GM23338 (cell line): Measurements from ENCODE around the gene RBM38. TPM values are rescaled to one million over a fixed set of nuclear protein-coding genes. Genes with fewer than 3 reads are reported as not detected.

Experiments
- EZH2 ChIP-seq: fragments of 200-600 bp; sonication (generic); IDR thresholded peaks from one replicate; pipeline ENCODE4 v1.8.0; 2017; ENCODE audit warnings: antibody characterized with exemption, mild to moderate bottlenecking, low read depth; ENCODE audit not compliant: unreplicated experiment
- ZNF114 ChIP-seq: fragments of 250-450 bp; sonication (Bioruptor Pico); IDR thresholded peaks from 2 replicates; pipeline ENCODE4 v1.5.0; 2020; ENCODE audit warnings: mild to moderate bottlenecking, moderate library complexity
- ZNF331 ChIP-seq: fragments of 250-450 bp; sonication (Bioruptor Pico); IDR thresholded peaks from 2 replicates; pipeline ENCODE4 v1.5.0; 2020; ENCODE audit warnings: low read depth, mild to moderate bottlenecking, moderate library complexity
- polyA plus RNA-seq: library from polyadenylated mRNA; unstranded; fragments of >200 nt; fragmentation: Nextera tagmentation; extraction: Ambion mirVana; gene quantifications from 2 replicates; pipeline ENCODE4 v1.2.1, GENCODE V29; 2016
- total RNA-seq: library from RNA; depleted of rRNA; stranded (reverse); fragments of >200 nt; shearing (Covaris generic); gene quantifications from 2 replicates; pipeline ENCODE4 v1.2.3, GENCODE V29; 2014
- TF ChIP-seq, protein P1 (sequence below): fragments of 250-450 bp; sonication (Bioruptor Pico); IDR thresholded peaks from 2 replicates; pipeline ENCODE4 v1.5.0; 2020; ENCODE audit warnings: mild to moderate bottlenecking, moderate library complexity
- TF ChIP-seq, protein P2 (sequence below): IDR thresholded peaks from one replicate; pipeline ENCODE4 v1.6.1; 2018; ENCODE audit warnings: antibody characterized with exemption; ENCODE audit not compliant: unreplicated experiment
- TF ChIP-seq, protein P3 (sequence below): IDR thresholded peaks from 2 replicates; pipeline ENCODE4 v1.6.1; 2016; ENCODE audit warnings: antibody characterized with exemption

RBM38 gene
- total and polyA plus RNA-seq, 2 experiments from 2014 or later, result 22.9 to 80.5 TPM

DNA sequence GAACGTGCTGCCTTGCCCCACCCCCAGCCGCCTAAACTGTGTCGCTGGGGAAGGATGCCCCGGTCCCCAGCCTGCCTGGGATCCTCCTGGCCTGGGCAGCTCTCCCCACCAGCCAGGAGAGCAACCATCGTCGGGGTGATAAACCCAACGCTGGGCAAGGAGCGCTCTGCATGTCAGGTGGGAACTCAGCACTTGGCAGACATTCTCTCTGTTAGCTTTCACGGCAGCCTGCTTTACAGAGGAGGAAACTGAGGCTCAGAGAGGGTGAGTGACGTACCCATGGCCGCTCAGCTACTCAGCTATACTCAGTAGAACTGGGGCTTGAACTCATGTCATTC lies 37.9 kb downstream of the RBM38 start (continued):
- TF ChIP-seq, protein P1, sequence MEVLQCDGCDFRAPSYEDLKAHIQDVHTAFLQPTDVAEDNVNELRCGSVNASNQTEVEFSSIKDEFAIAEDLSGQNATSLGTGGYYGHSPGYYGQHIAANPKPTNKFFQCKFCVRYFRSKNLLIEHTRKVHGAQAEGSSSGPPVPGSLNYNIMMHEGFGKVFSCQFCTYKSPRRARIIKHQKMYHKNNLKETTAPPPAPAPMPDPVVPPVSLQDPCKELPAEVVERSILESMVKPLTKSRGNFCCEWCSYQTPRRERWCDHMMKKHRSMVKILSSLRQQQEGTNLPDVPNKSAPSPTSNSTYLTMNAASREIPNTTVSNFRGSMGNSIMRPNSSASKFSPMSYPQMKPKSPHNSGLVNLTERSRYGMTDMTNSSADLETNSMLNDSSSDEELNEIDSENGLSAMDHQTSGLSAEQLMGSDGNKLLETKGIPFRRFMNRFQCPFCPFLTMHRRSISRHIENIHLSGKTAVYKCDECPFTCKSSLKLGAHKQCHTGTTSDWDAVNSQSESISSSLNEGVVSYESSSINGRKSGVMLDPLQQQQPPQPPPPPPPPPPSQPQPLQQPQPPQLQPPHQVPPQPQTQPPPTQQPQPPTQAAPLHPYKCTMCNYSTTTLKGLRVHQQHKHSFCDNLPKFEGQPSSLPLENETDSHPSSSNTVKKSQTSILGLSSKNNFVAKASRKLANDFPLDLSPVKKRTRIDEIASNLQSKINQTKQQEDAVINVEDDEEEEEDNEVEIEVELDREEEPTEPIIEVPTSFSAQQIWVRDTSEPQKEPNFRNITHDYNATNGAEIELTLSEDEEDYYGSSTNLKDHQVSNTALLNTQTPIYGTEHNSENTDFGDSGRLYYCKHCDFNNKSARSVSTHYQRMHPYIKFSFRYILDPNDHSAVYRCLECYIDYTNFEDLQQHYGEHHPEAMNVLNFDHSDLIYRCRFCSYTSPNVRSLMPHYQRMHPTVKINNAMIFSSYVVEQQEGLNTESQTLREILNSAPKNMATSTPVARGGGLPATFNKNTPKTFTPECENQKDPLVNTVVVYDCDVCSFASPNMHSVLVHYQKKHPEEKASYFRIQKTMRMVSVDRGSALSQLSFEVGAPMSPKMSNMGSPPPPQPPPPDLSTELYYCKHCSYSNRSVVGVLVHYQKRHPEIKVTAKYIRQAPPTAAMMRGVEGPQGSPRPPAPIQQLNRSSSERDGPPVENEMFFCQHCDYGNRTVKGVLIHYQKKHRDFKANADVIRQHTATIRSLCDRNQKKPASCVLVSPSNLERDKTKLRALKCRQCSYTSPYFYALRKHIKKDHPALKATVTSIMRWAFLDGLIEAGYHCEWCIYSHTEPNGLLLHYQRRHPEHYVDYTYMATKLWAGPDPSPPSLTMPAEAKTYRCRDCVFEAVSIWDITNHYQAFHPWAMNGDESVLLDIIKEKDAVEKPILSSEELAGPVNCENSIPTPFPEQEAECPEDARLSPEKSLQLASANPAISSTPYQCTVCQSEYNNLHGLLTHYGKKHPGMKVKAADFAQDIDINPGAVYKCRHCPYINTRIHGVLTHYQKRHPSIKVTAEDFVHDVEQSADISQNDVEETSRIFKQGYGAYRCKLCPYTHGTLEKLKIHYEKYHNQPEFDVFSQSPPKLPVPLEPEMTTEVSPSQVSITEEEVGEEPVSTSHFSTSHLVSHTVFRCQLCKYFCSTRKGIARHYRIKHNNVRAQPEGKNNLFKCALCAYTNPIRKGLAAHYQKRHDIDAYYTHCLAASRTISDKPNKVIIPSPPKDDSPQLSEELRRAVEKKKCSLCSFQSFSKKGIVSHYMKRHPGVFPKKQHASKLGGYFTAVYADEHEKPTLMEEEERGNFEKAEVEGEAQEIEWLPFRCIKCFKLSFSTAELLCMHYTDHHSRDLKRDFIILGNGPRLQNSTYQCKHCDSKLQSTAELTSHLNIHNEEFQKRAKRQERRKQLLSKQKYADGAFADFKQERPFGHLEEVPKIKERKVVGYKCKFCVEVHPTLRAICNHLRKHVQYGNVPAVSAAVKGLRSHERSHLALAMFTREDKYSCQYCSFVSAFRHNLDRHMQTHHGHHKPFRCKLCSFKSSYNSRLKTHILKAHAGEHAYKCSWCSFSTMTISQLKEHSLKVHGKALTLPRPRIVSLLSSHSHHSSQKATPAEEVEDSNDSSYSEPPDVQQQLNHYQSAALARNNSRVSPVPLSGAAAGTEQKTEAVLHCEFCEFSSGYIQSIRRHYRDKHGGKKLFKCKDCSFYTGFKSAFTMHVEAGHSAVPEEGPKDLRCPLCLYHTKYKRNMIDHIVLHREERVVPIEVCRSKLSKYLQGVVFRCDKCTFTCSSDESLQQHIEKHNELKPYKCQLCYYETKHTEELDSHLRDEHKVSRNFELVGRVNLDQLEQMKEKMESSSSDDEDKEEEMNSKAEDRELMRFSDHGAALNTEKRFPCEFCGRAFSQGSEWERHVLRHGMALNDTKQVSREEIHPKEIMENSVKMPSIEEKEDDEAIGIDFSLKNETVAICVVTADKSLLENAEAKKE (CRISPR knock-in tag), result no peak
- TF ChIP-seq EZH2, result no peak
- no peak for TF ChIP-seq ZNF331 (CRISPR knock-in tag)
- TF ChIP-seq, protein P2, sequence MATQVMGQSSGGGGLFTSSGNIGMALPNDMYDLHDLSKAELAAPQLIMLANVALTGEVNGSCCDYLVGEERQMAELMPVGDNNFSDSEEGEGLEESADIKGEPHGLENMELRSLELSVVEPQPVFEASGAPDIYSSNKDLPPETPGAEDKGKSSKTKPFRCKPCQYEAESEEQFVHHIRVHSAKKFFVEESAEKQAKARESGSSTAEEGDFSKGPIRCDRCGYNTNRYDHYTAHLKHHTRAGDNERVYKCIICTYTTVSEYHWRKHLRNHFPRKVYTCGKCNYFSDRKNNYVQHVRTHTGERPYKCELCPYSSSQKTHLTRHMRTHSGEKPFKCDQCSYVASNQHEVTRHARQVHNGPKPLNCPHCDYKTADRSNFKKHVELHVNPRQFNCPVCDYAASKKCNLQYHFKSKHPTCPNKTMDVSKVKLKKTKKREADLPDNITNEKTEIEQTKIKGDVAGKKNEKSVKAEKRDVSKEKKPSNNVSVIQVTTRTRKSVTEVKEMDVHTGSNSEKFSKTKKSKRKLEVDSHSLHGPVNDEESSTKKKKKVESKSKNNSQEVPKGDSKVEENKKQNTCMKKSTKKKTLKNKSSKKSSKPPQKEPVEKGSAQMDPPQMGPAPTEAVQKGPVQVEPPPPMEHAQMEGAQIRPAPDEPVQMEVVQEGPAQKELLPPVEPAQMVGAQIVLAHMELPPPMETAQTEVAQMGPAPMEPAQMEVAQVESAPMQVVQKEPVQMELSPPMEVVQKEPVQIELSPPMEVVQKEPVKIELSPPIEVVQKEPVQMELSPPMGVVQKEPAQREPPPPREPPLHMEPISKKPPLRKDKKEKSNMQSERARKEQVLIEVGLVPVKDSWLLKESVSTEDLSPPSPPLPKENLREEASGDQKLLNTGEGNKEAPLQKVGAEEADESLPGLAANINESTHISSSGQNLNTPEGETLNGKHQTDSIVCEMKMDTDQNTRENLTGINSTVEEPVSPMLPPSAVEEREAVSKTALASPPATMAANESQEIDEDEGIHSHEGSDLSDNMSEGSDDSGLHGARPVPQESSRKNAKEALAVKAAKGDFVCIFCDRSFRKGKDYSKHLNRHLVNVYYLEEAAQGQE, result no peak
- TF ChIP-seq, protein P3, sequence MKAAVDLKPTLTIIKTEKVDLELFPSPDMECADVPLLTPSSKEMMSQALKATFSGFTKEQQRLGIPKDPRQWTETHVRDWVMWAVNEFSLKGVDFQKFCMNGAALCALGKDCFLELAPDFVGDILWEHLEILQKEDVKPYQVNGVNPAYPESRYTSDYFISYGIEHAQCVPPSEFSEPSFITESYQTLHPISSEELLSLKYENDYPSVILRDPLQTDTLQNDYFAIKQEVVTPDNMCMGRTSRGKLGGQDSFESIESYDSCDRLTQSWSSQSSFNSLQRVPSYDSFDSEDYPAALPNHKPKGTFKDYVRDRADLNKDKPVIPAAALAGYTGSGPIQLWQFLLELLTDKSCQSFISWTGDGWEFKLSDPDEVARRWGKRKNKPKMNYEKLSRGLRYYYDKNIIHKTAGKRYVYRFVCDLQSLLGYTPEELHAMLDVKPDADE, result no peak
- no peak for TF ChIP-seq ZNF114 (CRISPR knock-in tag)
